ENCODE results near the gene ATP2C2. TPM values are rescaled to one million over a fixed set of nuclear protein-coding genes. Genes with fewer than 3 reads are reported as not detected.

ATP2C2 gene
- total and polyA plus RNA-seq, 9 of the 15 experiments (the other 6 are each of a cell fraction or from before 2014, with no cell fraction given) = 0.75 TPM; not detected in 8

DNA sequence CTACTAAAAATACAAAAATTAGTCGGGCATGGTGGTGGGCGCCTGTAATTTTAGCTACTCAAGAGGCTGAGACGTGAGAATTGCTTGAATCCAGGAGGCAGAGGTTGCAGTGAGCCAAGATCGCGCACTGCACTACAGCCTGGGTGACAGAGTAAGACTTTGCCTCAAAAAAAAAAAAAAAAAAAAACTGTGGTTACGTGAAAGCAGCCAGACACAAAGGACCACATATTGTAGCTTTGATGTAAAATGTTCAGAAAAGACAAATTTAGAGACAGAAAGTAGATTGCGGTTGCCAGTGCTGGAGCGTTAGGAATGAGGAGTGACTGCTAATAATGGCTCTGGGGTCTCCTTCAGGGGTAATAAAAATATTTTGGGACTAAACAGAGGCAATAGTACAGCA is 140.2 kb downstream of the ATP2C2 start:
- H3K27me3 ChIP-seq (ENCODE audit: control insufficient read depth in 2 of 2, insufficient read depth in 2 of 2, low read length in 2 of 2) = peaks cover 0 to 7% of the 10 kb centered on the region in 2 experiments; a peak in 1 of 5 replicates
- FAIRE-seq = no peak
- DNase-seq (ENCODE audit: extremely low read depth in 1 of 4, low spot score in 3 of 4) = no peak
- no peaks in the 10 kb centered on the region for H3K36me3 ChIP-seq (ENCODE audit: control insufficient read depth, insufficient read depth, low read length)
- H3K79me2 ChIP-seq (ENCODE audit: control insufficient read depth, insufficient read depth, low read length) = peaks cover 6% of the 10 kb centered on the region
- H3K4me2 ChIP-seq (ENCODE audit: insufficient read depth, low read length) = no peak overlapping the region
- no peak overlapping the region for H3K9ac ChIP-seq (ENCODE audit: insufficient read depth in 1 of 2, low read depth in 2 of 2, low read length in 2 of 2)
- H3K9me3 ChIP-seq (replicated peaks; ENCODE audit: control insufficient read depth, insufficient read depth, low read depth, low read length) = no peaks in the 10 kb centered on the region
- BruUV-seq (replicated peaks) = no TSS peak
- H4K20me1 ChIP-seq (replicated peaks; ENCODE audit: control insufficient read depth, insufficient read depth, low read length) = 0 out of 2 replicates have a peak, but pooled peaks cover 4% of the 10 kb centered on the region
- in situ Hi-C loops (cut with MboI) (no loop called here), intact Hi-C loops (cut with micrococcal nuclease) (no loop called here)
- WGBS (ENCODE audit: insufficient coverage, low coverage, missing lambda C conversion rate) = 59% methylated on average over 8 of the region's 8 CpGs
- ATAC-seq = no peak
- H3K9me1 ChIP-seq (ENCODE audit: control insufficient read depth, insufficient read depth, low read length) = no peaks in the 10 kb centered on the region
- CTCF ChIA-PET (ENCODE audit: low intra/inter-chr PET ratio) = interaction anchor here (0.5 to 7.9 kb wide), 2 partner anchors 112 to 233 kb away, joined by 5 to 120 read pairs; partner anchors contain the start of gene COTL1
- H3K4me1 ChIP-seq (replicated peaks in 1 of 2; ENCODE audit: control insufficient read depth in 2 of 2, insufficient read depth in 2 of 2, low read length in 2 of 2) = peaks cover 15 to 32% of the 10 kb centered on the region in 2 experiments
- H3K27ac ChIP-seq (ENCODE audit: extremely low read depth, low read depth, low read length) = no peak overlapping the region
- H3K4me3 ChIP-seq = no peak overlapping the region
- H2AFZ ChIP-seq (ENCODE audit: low read depth, low read length) = no peak overlapping the region
- POLR2A ChIA-PET = interaction anchor here (1.6 kb wide), 1 partner anchor 14 kb away, joined by 3 read pairs; no protein-coding TSS in a partner anchor
- no peak for TF ChIP-seq TCFL5 (CRISPR knock-in tag; conservative IDR thresholded peaks at IDR 0.05)
- no peak for TF ChIP-seq GABPA (tag; conservative IDR thresholded peaks at IDR 0.05; ENCODE audit: low read depth)
- no peak for TF ChIP-seq KLF1 (tag; IDR thresholded peaks at IDR 0.05)
- TF ChIP-seq ZNF3 (CRISPR knock-in tag; IDR thresholded peaks at IDR 0.05) = no peak
- TF ChIP-seq TSC22D4 (tag; IDR thresholded peaks at IDR 0.05) = no peak
- TF ChIP-seq ZNF644 (tag; IDR thresholded peaks at IDR 0.05; ENCODE audit: low read depth) = no peak
- no peak for TF ChIP-seq TAF9B (IDR thresholded peaks at IDR 0.05; ENCODE audit: partially characterized antibody)
- TF ChIP-seq FOSL1 (tag; conservative IDR thresholded peaks at IDR 0.05) = no peak
- TF ChIP-seq, protein P1, sequence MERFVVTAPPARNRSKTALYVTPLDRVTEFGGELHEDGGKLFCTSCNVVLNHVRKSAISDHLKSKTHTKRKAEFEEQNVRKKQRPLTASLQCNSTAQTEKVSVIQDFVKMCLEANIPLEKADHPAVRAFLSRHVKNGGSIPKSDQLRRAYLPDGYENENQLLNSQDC (CRISPR knock-in tag; IDR thresholded peaks at IDR 0.05) = no peak
- TF ChIP-seq BRD4 (IDR thresholded peaks at IDR 0.05) = no peak
- TF ChIP-seq, protein P2, sequence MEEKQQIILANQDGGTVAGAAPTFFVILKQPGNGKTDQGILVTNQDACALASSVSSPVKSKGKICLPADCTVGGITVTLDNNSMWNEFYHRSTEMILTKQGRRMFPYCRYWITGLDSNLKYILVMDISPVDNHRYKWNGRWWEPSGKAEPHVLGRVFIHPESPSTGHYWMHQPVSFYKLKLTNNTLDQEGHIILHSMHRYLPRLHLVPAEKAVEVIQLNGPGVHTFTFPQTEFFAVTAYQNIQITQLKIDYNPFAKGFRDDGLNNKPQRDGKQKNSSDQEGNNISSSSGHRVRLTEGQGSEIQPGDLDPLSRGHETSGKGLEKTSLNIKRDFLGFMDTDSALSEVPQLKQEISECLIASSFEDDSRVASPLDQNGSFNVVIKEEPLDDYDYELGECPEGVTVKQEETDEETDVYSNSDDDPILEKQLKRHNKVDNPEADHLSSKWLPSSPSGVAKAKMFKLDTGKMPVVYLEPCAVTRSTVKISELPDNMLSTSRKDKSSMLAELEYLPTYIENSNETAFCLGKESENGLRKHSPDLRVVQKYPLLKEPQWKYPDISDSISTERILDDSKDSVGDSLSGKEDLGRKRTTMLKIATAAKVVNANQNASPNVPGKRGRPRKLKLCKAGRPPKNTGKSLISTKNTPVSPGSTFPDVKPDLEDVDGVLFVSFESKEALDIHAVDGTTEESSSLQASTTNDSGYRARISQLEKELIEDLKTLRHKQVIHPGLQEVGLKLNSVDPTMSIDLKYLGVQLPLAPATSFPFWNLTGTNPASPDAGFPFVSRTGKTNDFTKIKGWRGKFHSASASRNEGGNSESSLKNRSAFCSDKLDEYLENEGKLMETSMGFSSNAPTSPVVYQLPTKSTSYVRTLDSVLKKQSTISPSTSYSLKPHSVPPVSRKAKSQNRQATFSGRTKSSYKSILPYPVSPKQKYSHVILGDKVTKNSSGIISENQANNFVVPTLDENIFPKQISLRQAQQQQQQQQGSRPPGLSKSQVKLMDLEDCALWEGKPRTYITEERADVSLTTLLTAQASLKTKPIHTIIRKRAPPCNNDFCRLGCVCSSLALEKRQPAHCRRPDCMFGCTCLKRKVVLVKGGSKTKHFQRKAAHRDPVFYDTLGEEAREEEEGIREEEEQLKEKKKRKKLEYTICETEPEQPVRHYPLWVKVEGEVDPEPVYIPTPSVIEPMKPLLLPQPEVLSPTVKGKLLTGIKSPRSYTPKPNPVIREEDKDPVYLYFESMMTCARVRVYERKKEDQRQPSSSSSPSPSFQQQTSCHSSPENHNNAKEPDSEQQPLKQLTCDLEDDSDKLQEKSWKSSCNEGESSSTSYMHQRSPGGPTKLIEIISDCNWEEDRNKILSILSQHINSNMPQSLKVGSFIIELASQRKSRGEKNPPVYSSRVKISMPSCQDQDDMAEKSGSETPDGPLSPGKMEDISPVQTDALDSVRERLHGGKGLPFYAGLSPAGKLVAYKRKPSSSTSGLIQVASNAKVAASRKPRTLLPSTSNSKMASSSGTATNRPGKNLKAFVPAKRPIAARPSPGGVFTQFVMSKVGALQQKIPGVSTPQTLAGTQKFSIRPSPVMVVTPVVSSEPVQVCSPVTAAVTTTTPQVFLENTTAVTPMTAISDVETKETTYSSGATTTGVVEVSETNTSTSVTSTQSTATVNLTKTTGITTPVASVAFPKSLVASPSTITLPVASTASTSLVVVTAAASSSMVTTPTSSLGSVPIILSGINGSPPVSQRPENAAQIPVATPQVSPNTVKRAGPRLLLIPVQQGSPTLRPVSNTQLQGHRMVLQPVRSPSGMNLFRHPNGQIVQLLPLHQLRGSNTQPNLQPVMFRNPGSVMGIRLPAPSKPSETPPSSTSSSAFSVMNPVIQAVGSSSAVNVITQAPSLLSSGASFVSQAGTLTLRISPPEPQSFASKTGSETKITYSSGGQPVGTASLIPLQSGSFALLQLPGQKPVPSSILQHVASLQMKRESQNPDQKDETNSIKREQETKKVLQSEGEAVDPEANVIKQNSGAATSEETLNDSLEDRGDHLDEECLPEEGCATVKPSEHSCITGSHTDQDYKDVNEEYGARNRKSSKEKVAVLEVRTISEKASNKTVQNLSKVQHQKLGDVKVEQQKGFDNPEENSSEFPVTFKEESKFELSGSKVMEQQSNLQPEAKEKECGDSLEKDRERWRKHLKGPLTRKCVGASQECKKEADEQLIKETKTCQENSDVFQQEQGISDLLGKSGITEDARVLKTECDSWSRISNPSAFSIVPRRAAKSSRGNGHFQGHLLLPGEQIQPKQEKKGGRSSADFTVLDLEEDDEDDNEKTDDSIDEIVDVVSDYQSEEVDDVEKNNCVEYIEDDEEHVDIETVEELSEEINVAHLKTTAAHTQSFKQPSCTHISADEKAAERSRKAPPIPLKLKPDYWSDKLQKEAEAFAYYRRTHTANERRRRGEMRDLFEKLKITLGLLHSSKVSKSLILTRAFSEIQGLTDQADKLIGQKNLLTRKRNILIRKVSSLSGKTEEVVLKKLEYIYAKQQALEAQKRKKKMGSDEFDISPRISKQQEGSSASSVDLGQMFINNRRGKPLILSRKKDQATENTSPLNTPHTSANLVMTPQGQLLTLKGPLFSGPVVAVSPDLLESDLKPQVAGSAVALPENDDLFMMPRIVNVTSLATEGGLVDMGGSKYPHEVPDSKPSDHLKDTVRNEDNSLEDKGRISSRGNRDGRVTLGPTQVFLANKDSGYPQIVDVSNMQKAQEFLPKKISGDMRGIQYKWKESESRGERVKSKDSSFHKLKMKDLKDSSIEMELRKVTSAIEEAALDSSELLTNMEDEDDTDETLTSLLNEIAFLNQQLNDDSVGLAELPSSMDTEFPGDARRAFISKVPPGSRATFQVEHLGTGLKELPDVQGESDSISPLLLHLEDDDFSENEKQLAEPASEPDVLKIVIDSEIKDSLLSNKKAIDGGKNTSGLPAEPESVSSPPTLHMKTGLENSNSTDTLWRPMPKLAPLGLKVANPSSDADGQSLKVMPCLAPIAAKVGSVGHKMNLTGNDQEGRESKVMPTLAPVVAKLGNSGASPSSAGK (IDR thresholded peaks at IDR 0.05) = no peak
- TF ChIP-seq STAT5B (CRISPR knock-in tag; IDR thresholded peaks at IDR 0.05) = no peak

Data from K562 (cell line).